Activated CD8-positive, alpha-beta memory T cell treated with anti-CD3 and anti-CD28 coated beads, Interleukin-2, amount 10 ng/mL, durations not matched to agents 7 days and 5 days (primary cell): ENCODE measurements around the gene SSBP3. TPM values are rescaled to one million over a fixed set of nuclear protein-coding genes. Genes with fewer than 3 reads are reported as not detected.
"Not testable (repeated sequence)": the region's sequence is repeated elsewhere in the genome, so short reads cannot be mapped to it uniquely, and the experiment has no call there.

ENCODE experiments used
- ATAC-seq: fragments of 150-1000 bp; cut with Tn5 transposase; one replicate; pipeline ENCODE4 v1.10.0; 2021; ENCODE audit warnings: moderate library complexity
- CTCF ChIA-PET: fragments of 350-600 bp; sonication (Branson Sonifier 250); formaldehyde crosslinking; loops from one replicate; lab custom pipeline; 2021; ENCODE audit warnings: antibody characterized with exemption; lab: Charles Lee
- DNase-seq: peaks from one replicate; pipeline ENCODE4 v3.0.0-alpha.2; 2020
- H3K27ac Mint-ChIP-seq: one replicate; pipeline ENCODE4 v1.8.0; 2021; ENCODE audit warnings: mild to moderate bottlenecking, mixed read lengths
- H3K27me3 Mint-ChIP-seq: one replicate; pipeline ENCODE4 v1.8.0; 2021; ENCODE audit warnings: mixed read lengths
- H3K36me3 Mint-ChIP-seq: one replicate; pipeline ENCODE4 v1.8.0; 2021; ENCODE audit warnings: mild to moderate bottlenecking, mixed read lengths
- H3K4me1 Mint-ChIP-seq: one replicate; pipeline ENCODE4 v1.8.0; 2021; ENCODE audit warnings: mixed read lengths
- H3K4me3 Mint-ChIP-seq: one replicate; pipeline ENCODE4 v1.8.0; 2021; ENCODE audit warnings: mild to moderate bottlenecking, moderate library complexity, mixed read lengths
- H3K9me3 Mint-ChIP-seq: one replicate; pipeline ENCODE4 v1.8.0; 2022; ENCODE audit warnings: low read depth, mixed read lengths
- total RNA-seq, 2 experiments: library from RNA; stranded (reverse); gene quantifications; one replicate each; pipeline ENCODE4 v1.2.3, GENCODE V29; 2021

Gene SSBP3
- total RNA-seq, 2 experiments from 2014 or later: 88.7 to 116 TPM

- CTCF ChIA-PET: interaction anchor here (1.1 kb wide), 1 partner anchor 91 kb away, joined by 3 read pairs; no protein-coding TSS in a partner anchor
- H3K36me3 Mint-ChIP-seq: peaks cover 69% of the 10 kb centered on the region
- H3K27ac Mint-ChIP-seq: no peak overlapping the region
- no peak overlapping the region for H3K4me3 Mint-ChIP-seq
- H3K27me3 Mint-ChIP-seq: no peaks in the 10 kb centered on the region
- DNase-seq (no peak), ATAC-seq (no peak)
- no peaks in the 10 kb centered on the region for H3K9me3 Mint-ChIP-seq
- peaks cover 46% of the 10 kb centered on the region for H3K4me1 Mint-ChIP-seq
Observed at GRCh38 chr1:54397980-54398379, 8.2 kb downstream of the SSBP3 start.

GRCh38 chr1:54397090-54397591, 9.1 kb downstream of the SSBP3 start:
- H3K4me3 Mint-ChIP-seq: no peak overlapping the region
- CTCF ChIA-PET: interaction anchor here (1.1 kb wide), 1 partner anchor 92 kb away, joined by 3 read pairs; no protein-coding TSS in a partner anchor
- H3K27ac Mint-ChIP-seq: no peak overlapping the region
- no peak for ATAC-seq
- peaks cover 70% of the 10 kb centered on the region for H3K36me3 Mint-ChIP-seq
- H3K4me1 Mint-ChIP-seq: peaks cover 38% of the 10 kb centered on the region
- no peaks in the 10 kb centered on the region for H3K9me3 Mint-ChIP-seq
- no peak for DNase-seq
- H3K27me3 Mint-ChIP-seq: no peaks in the 10 kb centered on the region

- H3K27me3 Mint-ChIP-seq: no peaks in the 10 kb centered on the region
- no peak overlapping the region for H3K4me3 Mint-ChIP-seq
Observed at GRCh38 chr1:54396261-54396933, 9.8 kb downstream of the SSBP3 start.

GRCh38 chr1:54395281-54395934, 10.8 kb downstream of the SSBP3 start:
- no peak for DNase-seq
- Mint-ChIP-seq H3K27ac (no peak overlapping the region), H3K4me3 (no peak overlapping the region), H3K4me1 (peaks cover 20% of the 10 kb centered on the region), H3K9me3 (no peaks in the 10 kb centered on the region), H3K27me3 (no peaks in the 10 kb centered on the region), H3K36me3 (peaks cover 60% of the 10 kb centered on the region)
- no peak for ATAC-seq
- CTCF ChIA-PET: no interaction called here

More at GRCh38 chr1:54396261-54396933, 9.8 kb downstream of the SSBP3 start:
- Mint-ChIP-seq H3K27ac (no peak overlapping the region), H3K36me3 (peaks cover 65% of the 10 kb centered on the region), H3K4me1 (peaks cover 30% of the 10 kb centered on the region), H3K9me3 (no peaks in the 10 kb centered on the region)
- CTCF ChIA-PET: no interaction called here
- DNase-seq (no peak), ATAC-seq (no peak)

GRCh38 chr1:54394104-54394503, 12.1 kb downstream of the SSBP3 start:
- peaks cover 10% of the 10 kb centered on the region for H3K4me1 Mint-ChIP-seq
- H3K27ac Mint-ChIP-seq: no peak overlapping the region
- H3K36me3 Mint-ChIP-seq: peaks cover 52% of the 10 kb centered on the region
- no peaks in the 10 kb centered on the region for H3K27me3 Mint-ChIP-seq
- CTCF ChIA-PET: interaction anchor here (0.7 to 0.9 kb wide), 3 partner anchors 97 to 881 kb away, joined by 3 read pairs; no protein-coding TSS in a partner anchor
- ATAC-seq: no peak
- no peak for DNase-seq
- no peak overlapping the region for H3K4me3 Mint-ChIP-seq
- H3K9me3 Mint-ChIP-seq: no peaks in the 10 kb centered on the region

- DNase-seq: no peak
- no peaks in the 10 kb centered on the region for H3K9me3 Mint-ChIP-seq
- no peaks in the 10 kb centered on the region for H3K27me3 Mint-ChIP-seq
- ATAC-seq: no peak
- peaks cover 50% of the 10 kb centered on the region for H3K36me3 Mint-ChIP-seq
- CTCF ChIA-PET: no interaction called here
- H3K27ac Mint-ChIP-seq: no peak overlapping the region
- H3K4me1 Mint-ChIP-seq: peaks cover 3% of the 10 kb centered on the region
- no peak overlapping the region for H3K4me3 Mint-ChIP-seq
Observed at GRCh38 chr1:54392401-54392800, 13.8 kb downstream of the SSBP3 start.

- Mint-ChIP-seq H3K4me1 (peaks cover 3% of the 10 kb centered on the region), H3K27me3 (no peaks in the 10 kb centered on the region), H3K27ac (no peak overlapping the region), H3K36me3 (peaks cover 50% of the 10 kb centered on the region), H3K4me3 (no peak overlapping the region), H3K9me3 (no peaks in the 10 kb centered on the region)
- DNase-seq (no peak), ATAC-seq (no peak)
- CTCF ChIA-PET: no interaction called here
Observed at GRCh38 chr1:54391450-54392209, 14.6 kb downstream of the SSBP3 start.

- H3K4me3 Mint-ChIP-seq: no peak overlapping the region
- no peak for ATAC-seq
- no peaks in the 10 kb centered on the region for H3K27me3 Mint-ChIP-seq
- peaks cover 3% of the 10 kb centered on the region for H3K4me1 Mint-ChIP-seq
- no peaks in the 10 kb centered on the region for H3K9me3 Mint-ChIP-seq
- no peak for DNase-seq
- H3K36me3 Mint-ChIP-seq: peaks cover 45% of the 10 kb centered on the region
- CTCF ChIA-PET: no interaction called here
- H3K27ac Mint-ChIP-seq: no peak overlapping the region
Observed at GRCh38 chr1:54390655-54391054, 15.5 kb downstream of the SSBP3 start.

GRCh38 chr1:54389608-54390007, 16.6 kb downstream of the SSBP3 start:
- H3K36me3 Mint-ChIP-seq: peaks cover 45% of the 10 kb centered on the region
- CTCF ChIA-PET, H3K4me3 Mint-ChIP-seq, H3K9me3 Mint-ChIP-seq, DNase-seq, H3K27ac Mint-ChIP-seq, H3K4me1 Mint-ChIP-seq, H3K27me3 Mint-ChIP-seq, ATAC-seq: not testable (repeated sequence)

GRCh38 chr1:54387419-54387818, 18.8 kb downstream of the SSBP3 start:
- Mint-ChIP-seq H3K27me3 (no peaks in the 10 kb centered on the region), H3K36me3 (peaks cover 31% of the 10 kb centered on the region), H3K9me3 (no peaks in the 10 kb centered on the region), H3K4me3 (no peak overlapping the region), H3K4me1 (peaks cover 5% of the 10 kb centered on the region), H3K27ac (no peak overlapping the region)
- CTCF ChIA-PET: interaction anchor here (2.1 kb wide), 1 partner anchor 102 kb away, joined by 8 read pairs; no protein-coding TSS in a partner anchor
- no peak for DNase-seq
- ATAC-seq: no peak

- Mint-ChIP-seq H3K4me1 (peaks cover 19% of the 10 kb centered on the region), H3K27me3 (no peaks in the 10 kb centered on the region), H3K36me3 (peaks cover 26% of the 10 kb centered on the region), H3K4me3 (no peak overlapping the region), H3K27ac (no peak overlapping the region), H3K9me3 (no peaks in the 10 kb centered on the region)
- CTCF ChIA-PET: interaction anchor here (1.5 kb wide), 1 partner anchor 104 kb away, joined by 3 read pairs; no protein-coding TSS in a partner anchor
- ATAC-seq: no peak
- DNase-seq: no peak
Observed at GRCh38 chr1:54385727-54386022, 20.5 kb downstream of the SSBP3 start.

GRCh38 chr1:54384918-54385726, 21.1 kb downstream of the SSBP3 start:
- ATAC-seq (no peak), DNase-seq (no peak)
- Mint-ChIP-seq H3K4me3 (no peak overlapping the region), H3K36me3 (peaks cover 28% of the 10 kb centered on the region), H3K27ac (no peak overlapping the region), H3K9me3 (no peaks in the 10 kb centered on the region), H3K4me1 (peaks cover 24% of the 10 kb centered on the region), H3K27me3 (no peaks in the 10 kb centered on the region)
- CTCF ChIA-PET: interaction anchor here (1.2 to 1.5 kb wide), 2 partner anchors 14 to 104 kb away, joined by 3 read pairs; no protein-coding TSS in a partner anchor
